A673 (cell line): ENCODE results near the gene CCSAP.

ENCODE experiments used
- CTCF ChIP-seq: fragments of 300-800, 200-600 bp; sonication (generic); conservative IDR thresholded peaks from 2 replicates; pipeline ENCODE4 v1.5.1; 2017; ENCODE audit warnings: low read depth, mild to moderate bottlenecking, antibody characterized with exemption, low read length, moderate library complexity, mixed read lengths
- EZH2 ChIP-seq: fragments of 200-600 bp; sonication (generic); IDR thresholded peaks from 2 replicates; pipeline ENCODE4 v1.6.1; 2017; ENCODE audit warnings: borderline replicate concordance, low read depth, mild to moderate bottlenecking, mixed read lengths, antibody characterized with exemption, low read length; ENCODE audit not compliant: poor library complexity, severe bottlenecking

- TF ChIP-seq CTCF (no peak), EZH2 (no peak)
Observed at GRCh38 chr1:229303855-229304254, 39.0 kb downstream of the CCSAP start.
